Femur (tissue), 1 donor: ENCODE measurements around the gene WFDC10A.
"Not testable (repeated sequence)": the region's sequence is repeated elsewhere in the genome, so short reads cannot be mapped to it uniquely, and the experiment has no call there.

Source experiments
- DNase-seq: peaks from one replicate; pipeline ENCODE4 v3.0.0-alpha.2; 2017

The WFDC10A gene

GRCh38 chr20:45629496-45630100, at the start of gene WFDC10A:
Gene WFDC10A, plus strand, starts transcription at chr20:45629739. Its CDS starts 75 bp downstream, at chr20:45629814.
- DNase-seq = peak; percentile 26

- DNase-seq = no peak
Measured at GRCh38 chr20:45581702-45582101, 47.8 kb upstream of the WFDC10A start.

GRCh38 chr20:45583502-45583901, 46.0 kb upstream of the WFDC10A start:
- no peak for DNase-seq

GRCh38 chr20:45584294-45584693, 45.2 kb upstream of the WFDC10A start:
- DNase-seq = not testable (repeated sequence)

DNA sequence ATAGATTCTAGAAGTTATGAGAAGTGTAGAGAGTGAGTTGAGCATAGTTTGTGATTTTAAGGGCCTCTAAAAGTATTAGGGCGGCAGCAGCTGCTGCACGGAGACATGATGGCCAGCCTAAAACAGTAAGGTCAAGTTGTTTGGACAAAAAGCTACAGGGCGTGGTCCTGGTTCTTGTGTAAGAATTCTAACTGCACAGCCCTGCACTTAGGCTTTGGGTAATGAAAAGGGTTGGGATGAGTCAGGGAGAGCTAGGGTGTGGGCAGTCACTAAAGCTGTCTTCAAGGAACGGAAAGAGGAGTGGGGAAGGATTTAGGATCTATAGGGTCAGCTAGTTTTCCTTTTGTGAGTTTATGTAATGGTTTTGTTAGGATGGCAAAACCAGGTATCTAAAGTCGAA, 43.6 kb upstream of the WFDC10A start:
- DNase-seq = not testable (repeated sequence)

DNA sequence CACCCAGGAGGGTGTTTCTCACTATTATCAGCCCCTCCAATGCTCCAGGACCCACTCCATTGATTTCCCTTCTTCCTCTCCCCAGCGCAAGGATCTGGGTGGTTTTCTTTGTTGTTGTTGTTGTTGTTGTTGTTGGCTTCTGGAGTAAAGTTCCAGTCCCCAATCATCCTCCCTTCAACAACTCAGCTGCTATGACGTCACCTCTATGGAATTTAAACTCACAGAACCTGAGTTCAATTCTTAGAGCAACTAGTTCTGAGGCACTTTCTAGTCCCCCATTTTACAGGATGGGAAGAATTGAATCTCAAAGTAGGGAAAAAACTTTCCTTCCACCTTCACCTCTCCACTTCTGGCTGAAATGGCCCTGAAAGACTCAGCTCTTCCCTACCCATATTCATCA, 40.7 kb upstream of the WFDC10A start:
- no peak for DNase-seq

DNA sequence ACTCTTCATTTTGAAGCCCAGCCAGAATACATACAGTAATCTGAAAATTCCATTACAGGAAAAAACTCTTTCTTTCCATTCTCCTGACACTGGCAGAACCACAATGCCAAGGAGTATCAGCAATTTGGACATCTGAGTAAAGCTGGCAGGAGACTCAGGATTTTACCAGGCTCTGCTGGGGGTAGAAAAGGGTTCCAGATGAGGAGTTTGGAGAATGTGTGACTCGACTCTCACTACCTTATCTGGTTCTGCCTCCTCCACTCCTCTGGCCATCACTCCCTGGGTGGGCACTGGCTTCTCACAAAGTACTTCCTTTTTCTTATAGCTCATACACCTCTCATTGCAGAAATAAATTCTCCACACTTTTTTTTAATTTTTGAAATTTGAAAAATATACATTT, 39.8 kb upstream of the WFDC10A start:
- DNase-seq = no peak

GRCh38 chr20:45592574-45593189, 36.9 kb upstream of the WFDC10A start:
- DNase-seq = no peak

DNA sequence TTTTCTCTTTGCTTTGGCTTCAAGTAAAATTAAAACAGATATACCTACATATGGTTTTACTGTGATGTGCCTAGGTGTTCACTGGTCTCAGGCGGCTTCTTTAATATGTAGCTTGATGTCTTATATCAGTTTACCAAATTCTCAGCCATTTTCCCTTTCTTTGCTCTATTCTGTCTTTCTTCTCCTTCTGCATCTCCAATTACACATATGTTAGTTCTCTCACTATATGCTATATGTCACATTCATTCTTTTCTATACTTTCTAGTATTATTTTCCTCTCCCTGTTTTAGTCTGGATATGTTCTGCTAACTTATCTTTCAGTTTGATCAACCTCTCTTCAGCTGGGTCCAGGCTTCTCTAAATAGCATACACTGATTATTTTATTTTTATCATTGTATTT, 36.0 kb upstream of the WFDC10A start:
- DNase-seq = no peak

DNA sequence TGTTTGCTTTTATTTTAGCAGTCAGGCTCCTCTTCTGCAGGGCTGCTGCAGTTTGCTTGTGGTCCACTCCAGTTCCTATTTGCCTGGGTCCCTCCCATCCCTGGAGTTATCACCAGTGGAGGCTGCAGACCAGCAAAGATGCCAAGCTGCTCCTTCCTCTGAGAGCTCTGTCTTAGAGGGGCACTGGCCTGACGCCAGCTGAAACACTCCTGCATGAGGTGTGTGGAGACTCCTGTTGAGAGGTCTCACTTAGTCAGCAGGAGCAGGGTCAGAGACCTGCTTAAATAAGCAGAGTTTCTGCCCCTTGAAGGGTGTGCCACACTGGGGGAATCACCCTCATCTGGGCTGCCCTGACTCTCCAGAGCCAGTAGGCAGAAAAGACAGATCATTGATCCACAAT, 34.3 kb upstream of the WFDC10A start:
- DNase-seq = no peak

- DNase-seq = no peak
Measured at GRCh38 chr20:45607810-45608209, 21.7 kb upstream of the WFDC10A start.

GRCh38 chr20:45611054-45611453, 18.5 kb upstream of the WFDC10A start:
- DNase-seq = no peak

- DNase-seq = no peak
Measured at GRCh38 chr20:45612314-45612713, 17.2 kb upstream of the WFDC10A start.

- DNase-seq = no peak
Measured at GRCh38 chr20:45617591-45617990, 11.9 kb upstream of the WFDC10A start.

GRCh38 chr20:45621593-45621992, 7.9 kb upstream of the WFDC10A start:
- no peak for DNase-seq

GRCh38 chr20:45626540-45626939, 3.0 kb upstream of the WFDC10A start:
- no peak for DNase-seq

- no peak for DNase-seq
Measured at GRCh38 chr20:45630371-45630770, 832 bp downstream of the WFDC10A start.

GRCh38 chr20:45631184-45631583, 1.6 kb downstream of the WFDC10A start, which contains the start of gene WFDC9:
Gene WFDC9, minus strand, starts transcription at chr20:45631284. Its CDS starts 21,103 bp downstream, at chr20:45610181.
- no peak for DNase-seq

DNA sequence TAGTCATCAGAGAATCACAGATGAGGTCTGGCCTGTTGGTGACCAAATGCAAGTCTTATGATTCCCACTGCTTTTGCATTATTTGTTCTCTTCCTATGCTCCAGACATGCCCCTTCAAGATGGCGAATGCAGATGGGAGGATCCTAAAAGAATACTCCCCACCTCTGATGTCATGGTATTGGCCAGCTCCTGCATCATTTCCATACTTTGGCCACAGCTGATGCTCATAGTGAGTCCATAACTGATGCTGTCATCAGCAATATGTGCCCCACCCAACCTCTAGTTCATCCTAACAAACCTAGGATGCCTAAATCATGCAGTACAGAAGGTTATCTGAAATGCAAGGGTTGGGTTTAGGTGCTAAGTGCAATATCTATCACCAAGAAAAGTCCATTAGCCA, 7.0 kb downstream of the WFDC10A start:
- DNase-seq = no peak

DNA sequence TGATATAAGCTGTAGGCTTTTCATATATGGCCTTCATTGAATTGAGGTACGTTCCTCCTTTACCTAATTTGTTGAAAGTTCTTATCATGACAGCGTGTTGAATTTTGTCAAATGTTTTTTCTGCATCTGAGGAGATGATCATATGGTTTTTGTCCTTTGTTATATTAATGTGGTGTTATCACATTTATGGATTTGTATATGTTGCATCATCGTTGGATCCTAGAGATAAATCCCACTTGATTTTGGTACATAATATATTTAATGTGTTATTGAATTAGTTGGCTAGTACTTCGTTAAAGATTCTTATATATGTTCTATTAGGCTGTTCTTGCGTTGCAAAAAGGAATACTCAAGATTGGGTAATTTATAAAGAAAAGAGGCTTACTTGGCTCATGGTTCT, 10.1 kb downstream of the WFDC10A start:
- DNase-seq = no peak

GRCh38 chr20:45641076-45641475, 11.5 kb downstream of the WFDC10A start:
- DNase-seq = not testable (repeated sequence)

DNA sequence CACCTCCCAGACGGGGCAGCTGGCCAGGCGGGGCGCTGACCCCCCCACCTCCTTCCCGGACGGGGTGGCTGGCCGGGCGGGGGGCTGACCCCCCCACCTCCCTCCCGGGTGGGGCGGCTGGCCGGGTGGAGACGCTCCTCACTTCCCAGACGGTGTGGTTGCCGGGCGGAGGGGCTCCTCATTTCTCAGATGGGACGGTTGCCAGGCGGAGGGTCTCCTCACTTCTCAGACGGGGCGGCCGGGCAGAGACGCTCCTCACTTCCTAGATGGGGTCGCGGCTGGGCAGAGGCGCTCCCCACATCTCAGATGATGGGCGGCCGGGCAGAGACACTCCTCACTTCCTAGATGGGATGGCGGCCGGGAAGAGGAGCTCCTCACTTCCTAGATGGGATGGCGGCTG, 16.3 kb downstream of the WFDC10A start:
- not testable (repeated sequence) for DNase-seq

GRCh38 chr20:45646875-45647274, 17.3 kb downstream of the WFDC10A start:
- no peak for DNase-seq

DNA sequence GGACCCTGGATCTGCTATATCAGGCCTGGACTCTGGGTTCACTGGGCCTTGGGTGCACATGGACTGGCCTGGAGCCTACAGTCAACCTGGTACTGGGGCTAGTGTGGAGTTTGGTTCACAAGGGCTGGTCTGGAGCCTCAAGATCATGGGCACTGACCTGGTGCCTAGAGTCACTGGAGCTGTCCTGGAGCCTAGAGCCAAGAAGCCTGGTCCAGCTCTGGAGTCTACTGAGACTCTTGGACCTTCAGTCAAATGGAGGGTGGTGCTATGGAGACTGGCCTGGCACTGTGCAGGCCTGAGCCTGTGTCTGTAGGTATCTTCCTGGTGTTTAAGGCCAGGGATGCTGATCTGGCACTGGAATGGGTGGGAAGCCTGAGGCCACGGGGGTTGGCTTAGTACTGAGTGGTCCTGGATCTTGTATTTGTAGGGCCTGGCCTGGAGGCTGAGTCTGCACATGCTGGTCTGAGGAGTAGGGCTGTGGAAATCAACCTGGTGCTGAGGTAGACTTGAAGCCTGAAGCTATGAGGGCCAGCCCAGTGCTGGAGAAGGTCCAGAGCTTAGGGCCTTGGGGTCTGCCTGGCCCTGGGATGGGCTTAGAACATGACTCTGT, 18.0 kb downstream of the WFDC10A start:
- no peak for DNase-seq
